ENCODE measurements around the gene GPR108.

GPR108 gene

DNA sequence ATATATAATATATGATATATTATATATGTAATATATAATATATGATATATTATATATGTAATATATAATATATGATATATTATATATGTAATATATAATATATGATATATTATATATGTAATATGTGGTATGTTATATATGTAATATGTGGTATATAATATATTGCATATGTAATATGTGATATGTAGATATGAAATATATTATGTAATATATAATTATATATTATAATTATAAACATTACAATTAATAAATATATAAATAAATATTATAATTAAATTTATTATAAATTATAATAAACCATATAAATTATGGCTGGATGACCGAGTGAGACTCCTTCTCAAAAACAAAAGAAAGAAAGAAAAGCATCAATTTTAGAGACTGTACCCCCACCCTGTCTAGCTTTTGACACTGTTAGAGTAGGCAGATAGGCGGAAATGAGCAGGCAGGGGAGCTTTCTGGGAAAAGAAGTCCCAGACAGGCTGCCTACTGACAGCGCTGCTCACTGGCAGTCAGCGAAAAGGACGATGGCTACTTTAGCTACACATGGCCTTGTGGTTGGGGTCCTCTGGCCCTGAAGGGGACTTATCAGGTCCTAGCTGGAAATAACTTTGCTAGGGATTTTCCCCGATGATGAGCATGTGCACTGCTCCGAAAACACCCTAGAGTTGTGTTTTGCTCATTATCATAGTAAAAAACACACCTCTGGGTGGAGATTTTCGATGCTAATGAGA lies 36.6 kb downstream of the GPR108 start:
- no peak for DNase-seq

DNA sequence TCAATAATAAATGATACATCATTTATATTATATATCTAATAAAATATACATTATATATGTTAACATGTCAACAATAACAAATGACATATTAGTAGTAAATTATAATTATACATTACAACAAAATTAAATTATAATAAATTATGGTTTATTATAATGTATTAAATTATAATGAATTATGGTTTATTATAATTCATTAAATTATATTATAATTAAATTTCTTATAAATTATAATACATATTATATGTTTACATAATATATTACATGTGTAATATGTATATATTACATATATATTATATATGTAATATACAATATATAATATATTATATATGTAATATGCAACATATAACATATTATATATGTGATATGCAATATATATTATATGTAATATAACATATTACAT lies 37.4 kb downstream of the GPR108 start:
- DNase-seq = no peak

DNA sequence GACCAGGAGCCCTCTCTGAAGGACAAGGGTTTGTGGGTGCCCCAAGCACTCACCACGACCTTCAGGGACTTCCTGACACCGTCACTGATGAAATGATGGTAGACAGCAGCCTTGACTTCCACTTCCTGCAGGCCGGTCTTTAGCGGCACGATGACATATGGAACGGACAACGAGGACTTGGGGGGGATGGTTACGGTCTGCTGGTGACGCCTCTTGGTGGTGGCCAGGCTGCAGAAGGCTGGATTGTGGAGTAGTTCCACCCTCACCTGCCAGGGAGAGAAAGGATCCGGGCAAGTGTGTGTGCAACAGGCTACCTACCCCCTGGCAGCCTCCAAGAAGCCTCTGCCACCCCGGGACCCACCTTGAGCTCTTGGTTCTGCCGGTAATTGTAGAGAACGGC lies 40.1 kb downstream of the GPR108 start:
- DNase-seq = no peak

DNA sequence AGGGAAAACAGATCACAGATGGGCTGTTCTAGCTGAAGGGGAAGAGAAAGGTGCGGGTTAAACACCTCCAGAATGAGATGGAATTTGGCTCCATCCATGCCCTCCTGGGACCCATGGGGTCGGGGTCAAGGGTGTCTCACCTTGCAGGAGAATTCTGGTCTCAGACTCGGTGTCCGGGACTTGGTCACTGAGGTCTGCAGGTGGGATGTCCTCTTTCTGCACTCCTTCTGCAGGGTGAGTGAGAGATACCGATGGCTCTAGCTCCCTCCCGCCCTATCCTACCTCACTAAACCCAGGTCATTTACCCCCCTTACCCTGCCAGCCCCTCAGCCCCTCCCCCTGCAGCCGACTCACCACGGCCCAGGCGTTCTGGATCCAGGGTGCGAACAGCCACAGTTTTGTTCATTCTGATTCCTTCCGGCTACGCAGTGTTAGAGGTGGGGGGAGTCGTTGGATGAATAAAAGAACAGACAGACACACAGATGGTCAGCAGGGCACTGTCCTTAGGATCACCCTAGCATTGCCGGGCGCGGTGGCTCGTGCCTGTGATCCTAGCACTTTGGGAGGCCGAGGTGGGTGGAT lies 41.0 kb downstream of the GPR108 start:
- DNase-seq = no peak

DNA sequence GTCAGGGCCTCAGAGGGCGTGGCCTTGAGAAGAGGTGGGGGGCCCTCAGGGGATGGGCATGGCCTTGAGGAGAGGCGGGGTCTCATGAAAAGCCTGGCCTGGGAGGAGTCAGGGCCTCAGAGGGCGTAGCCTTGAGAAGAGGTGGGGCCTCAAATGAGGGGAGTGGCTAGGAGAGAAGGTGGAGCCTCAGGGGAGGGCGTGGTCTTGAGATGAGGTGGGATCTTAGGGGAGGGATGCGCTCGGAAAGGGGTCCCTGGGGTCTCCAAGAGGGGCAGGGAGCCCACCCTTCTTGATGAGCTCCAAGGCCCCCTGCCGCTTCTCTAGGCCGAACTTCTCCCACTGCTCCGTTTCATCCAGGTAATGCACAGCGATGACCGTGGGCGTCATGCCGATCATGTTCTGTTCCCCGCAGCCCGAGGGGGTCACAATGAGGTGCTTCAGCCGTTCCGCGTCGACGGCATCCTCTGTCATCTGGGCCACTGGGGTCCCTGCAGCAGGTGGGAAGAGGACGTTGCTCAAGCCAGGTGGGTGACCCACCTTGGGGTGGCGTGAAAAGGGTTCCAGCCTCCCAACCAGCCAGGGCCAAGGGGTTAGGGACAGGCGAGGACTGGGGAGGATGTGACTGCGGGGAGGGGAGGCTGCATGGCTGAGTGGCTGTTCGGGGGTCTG lies 43.1 kb downstream of the GPR108 start:
- no peak for DNase-seq

DNA sequence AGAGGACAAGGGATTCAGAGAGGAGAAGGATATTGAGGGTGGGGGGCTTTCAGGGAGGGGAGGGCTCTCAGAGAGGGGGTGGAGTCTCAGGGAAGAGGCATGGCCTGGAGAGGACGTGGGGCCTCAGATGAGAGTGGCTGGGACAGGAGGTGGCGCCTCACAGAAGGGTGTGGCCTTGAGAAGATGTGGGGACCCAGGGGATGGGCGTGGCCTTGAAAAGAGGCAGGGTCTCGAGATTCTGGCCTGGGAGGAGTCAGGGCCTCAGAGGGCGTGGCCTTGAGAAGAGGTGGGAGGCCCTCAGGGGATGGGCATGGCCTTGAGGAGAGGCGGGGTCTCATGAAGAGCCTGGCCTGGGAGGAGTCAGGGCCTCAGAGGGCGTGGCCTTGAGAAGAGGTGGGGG lies 43.7 kb downstream of the GPR108 start:
- no peak for DNase-seq

DNA sequence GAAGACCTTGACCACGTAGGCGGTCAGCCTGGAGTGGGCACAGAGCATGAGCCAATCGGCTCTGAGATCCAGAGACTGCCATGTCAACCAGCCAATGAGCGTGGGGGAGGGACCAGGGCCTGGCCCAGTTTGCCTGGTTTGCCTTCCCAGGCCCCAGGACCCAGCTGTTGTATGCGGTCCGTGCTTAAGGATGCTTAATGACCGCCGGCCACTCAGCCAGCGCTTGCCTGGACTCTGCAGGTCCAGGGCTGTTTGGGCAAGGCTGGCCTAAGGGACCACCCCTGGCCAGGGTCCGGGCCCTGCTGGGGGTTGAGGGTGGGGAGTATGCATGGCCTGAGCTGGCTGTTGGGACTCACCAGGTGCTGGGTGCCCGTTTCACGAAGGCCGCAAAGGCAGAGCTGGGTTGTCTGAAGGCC lies 44.3 kb downstream of the GPR108 start:
- DNase-seq = no peak

DNA sequence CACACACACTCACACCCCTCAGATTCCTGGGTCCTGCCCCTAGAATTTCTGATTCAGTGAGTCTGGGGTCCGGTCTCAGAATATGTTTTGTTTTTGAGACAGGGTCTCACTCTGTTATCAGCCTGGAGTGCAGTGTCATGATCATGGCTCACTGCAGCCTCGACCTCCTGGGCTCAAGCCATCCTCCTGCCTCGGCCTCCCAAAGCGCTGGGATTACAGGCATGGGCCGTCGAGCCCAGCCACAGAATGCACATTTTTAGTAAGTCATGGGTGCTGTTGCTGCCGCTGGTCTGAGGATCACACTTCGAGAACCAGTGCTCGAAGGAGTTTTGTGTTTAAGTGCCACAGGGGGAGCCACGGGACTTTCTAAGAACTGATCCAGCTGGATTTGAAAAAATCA lies 45.4 kb downstream of the GPR108 start:
- no peak for DNase-seq

DNA sequence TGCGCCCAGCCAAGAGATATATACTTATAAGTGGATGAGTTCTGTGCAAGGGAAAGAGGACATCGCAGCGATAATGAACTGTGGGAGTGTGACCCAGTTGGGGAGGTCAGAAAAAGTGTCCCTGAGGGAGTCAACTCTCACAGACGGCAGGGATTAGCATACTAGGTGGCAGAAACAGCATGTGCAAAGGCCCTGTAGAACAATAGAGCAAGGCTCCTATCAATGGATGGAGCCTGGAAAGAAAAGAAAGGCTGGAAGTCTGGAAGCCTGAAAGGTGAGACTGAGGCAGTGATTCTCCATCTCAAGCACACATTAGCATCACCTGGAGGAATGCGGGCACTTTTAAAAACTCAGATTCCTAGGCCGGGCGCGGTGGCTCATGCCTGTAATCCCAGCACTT lies 46.0 kb downstream of the GPR108 start:
- no peak for DNase-seq

DNA sequence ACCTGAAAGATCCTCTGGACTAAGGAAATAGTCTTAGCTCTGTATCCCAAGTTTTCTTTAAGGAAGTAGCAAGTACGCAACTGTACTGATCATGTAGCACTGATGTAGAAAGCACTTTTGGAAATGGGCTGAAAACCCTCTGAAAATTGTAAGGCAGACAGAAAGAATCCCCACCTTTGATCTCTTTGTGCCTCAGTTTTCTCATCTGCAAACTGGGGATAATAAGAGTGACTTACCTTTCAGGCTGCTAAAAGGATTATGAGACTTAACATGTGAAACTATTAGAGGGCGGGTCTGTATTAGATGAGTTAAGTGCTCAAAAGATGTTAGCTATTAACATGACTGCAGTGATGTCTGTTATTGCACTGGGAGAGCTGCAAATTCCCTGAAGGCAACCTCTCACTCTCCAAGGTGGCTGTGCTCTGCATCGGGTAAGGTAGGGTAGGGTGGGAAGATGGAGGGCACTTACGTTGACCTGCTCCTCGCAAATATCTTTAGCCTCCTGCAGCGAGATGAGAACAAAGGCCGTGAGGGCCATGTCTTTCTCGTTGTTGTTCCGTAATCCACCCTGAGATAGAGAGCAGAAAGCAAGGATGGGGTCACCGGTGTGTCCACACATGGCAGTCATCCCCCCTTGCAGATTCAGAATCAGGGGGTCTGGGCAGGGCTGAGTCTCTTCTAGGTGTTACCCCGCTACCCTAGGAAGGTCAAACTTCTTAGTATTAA lies 47.1 kb downstream of the GPR108 start:
- no peak for DNase-seq

DNA sequence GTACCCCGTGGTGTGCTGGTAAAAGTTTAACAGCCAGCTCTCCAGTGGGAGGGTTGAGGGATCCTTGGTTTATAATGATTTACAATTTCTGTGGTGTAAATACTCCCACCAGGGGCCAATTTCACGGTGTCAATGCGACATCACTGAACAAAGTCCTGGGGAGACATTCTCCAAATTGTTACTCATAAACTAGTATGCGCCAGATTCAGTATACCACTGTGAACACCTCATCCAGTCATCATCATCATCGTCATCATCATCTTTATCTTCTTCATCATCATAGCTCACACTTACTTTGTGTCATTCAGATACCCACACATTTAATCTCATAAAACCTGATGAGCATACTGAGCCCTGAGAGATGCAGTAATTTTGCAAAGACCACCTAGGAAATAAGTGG lies 50.3 kb downstream of the GPR108 start:
- DNase-seq = no peak

DNA sequence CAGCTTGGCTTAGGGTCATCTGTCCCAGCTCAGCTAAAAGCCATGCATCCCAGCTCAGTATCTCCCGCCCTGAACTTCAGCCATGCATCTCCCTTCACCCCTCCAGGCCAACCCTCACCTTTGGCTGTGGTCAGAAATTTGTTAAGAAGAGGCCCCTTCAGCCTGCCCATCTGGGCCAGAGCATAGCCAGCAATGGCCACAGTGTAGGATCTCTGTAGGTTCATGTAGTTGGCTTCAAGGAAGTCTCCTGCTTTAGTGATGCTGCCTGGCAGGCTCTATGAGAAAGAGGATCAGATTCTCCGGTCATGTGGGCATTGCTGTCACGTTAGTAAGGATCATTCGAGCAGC lies 50.8 kb downstream of the GPR108 start:
- no peak for DNase-seq

DNA sequence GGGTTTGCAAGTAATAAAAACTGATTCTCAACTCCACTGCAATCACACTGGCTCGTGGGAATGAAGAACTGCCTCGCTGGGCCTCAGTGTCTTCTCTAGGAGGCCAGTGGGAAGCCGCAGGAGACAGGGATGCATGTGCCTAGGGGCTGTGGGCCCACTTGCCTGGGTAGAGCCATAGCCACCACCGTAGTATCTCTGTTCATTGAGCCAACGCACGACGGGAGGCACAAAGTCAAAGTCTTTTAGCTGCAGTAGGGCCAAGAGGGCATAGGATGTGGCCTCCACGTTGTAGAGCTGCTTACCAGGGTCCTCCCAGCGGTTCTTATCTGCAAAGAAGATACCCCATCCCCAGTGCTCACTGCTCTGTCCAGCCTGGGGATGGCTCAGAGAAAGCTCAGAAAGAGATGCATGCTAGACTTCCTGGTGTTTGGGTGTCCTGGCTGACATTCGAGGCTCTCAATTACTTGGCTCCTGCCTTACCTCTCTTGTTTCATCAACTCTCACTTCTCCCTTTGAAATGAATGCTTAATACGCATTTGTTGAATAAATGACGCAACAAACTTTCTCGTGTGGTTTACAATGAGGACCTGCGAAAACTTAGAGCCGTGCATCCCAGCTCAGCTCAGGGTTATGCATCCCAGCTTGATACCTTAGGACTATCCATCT lies 51.3 kb downstream of the GPR108 start:
- no peak for DNase-seq

DNA sequence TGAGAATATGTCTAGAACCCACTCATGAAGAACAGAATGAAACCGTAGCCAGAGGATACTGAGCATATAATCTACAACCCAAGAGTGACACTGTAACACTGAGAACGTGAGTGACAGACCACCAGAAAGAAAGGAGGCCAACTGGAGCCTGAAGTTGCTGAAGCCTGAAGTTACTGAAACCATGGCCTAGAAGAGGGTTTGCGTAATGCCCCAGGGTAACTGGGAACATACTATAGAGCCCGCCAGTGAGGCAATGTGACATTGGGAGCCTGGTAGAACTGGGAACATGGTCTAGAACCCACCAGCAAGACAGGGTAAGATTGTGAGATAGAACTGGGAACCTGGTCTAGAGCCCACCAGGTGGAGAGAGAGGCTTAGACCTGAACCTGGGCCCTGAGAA lies 51.9 kb downstream of the GPR108 start:
- no peak for DNase-seq

DNA sequence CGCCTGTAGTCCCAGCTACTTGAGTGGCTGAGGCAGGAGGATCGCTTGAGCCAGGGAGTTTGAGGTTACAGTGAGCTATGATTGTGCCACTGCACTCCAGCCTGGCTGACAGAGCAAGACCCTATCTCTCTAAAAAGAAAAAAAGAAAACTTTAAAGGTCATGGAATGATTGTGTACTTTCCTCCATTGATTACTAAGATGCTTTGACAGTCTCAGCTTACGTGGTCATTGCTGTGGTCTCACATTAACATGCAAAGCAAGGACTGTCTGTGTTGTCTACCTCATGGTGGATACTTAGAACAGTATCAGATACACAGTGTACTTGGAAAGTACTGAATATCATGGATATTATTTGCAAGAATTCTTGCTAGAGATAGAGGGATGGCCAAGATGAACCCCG lies 53.4 kb downstream of the GPR108 start:
- DNase-seq = no peak

DNA sequence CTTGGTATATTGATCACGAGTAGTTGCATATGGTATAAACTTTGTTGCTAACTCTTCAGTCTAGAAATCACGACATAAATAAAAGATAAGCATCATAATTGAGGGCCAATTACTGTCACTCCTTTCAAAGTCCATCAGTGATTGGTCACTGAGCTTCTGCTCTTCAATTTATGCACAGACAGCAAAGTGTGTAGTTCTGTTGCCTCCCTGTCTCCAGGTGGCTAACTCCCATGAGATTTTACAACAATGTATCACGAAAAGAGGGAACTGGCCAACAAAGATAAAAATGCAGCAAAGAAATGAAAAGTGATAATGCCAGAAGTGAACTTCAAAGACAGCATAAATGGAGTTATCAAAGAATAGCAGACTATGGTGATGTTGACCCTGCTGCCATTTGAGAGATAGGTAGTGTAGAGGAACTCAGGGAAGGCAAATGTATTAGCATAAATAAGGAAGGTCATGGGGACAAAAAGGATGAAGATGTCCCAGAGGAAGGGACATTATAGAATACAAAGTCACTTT lies 54.7 kb downstream of the GPR108 start:
- DNase-seq = no peak

DNA sequence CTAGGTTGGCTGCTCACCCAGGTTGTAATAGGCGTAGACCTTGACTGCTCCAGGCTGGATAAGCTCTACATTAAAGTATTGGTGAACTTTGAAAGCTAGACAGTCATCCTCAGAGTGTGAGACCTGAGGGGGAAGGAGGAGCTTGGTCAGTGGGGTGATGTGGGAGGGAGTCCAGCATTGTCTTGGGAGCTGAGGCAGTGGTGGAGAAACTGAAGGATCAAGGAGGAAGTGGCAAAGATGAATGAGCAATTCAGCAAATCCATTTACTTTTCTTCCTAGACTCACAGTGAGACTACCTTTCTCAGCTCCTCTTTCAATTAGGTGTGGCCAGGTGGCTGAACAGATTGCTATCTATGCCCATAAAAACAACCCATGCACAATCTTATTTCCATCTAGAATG lies 57.2 kb downstream of the GPR108 start:
- DNase-seq = no peak
